Caco-2 (cell line): ENCODE measurements around the gene ITPR1. TPM values are rescaled to one million over a fixed set of nuclear protein-coding genes. Genes with fewer than 3 reads are reported as not detected.

Experiments used
- BruUV-seq: library from RNA; stranded (reverse); fragments of 400-500 nt; replicated peaks from 2 replicates; lab custom pipeline; 2021; lab: Mats Ljungman, UMichigan
- CTCF ChIA-PET: fragments of 300-600 bp; sonication (Branson Sonifier 250); formaldehyde crosslinking; loops from one replicate; lab custom pipeline; 2022; ENCODE audit warnings: antibody characterized with exemption; lab: Charles Lee
- POLR2A ChIA-PET: fragments of 300-600 bp; sonication (Branson Sonifier 250); formaldehyde crosslinking; loops from one replicate; lab custom pipeline; 2022; ENCODE audit warnings: antibody characterized with exemption; lab: Charles Lee
- DNase-seq, 2 experiments: peaks; one replicate each; pipeline versions ENCODE4 v3.0.0 to v3.0.0-alpha.2; 2020 to 2022
- H3K27me3 ChIP-seq: replicated peaks from 2 replicates; pipeline ENCODE4 v1.6.0; 2011; ENCODE audit warnings: low read length; ENCODE audit not compliant: control insufficient read depth, insufficient read depth
- H3K36me3 ChIP-seq: 2 replicates; pipeline ENCODE4 v1.5.1; 2011; ENCODE audit warnings: low read length; ENCODE audit not compliant: control insufficient read depth, insufficient read depth
- H3K4me1 ChIP-seq: fragments of 250-450 bp; sonication (Bioruptor Pico); 2 replicates; pipeline ENCODE4 v1.5.1; 2020; ENCODE audit warnings: mild to moderate bottlenecking
- H3K4me3 ChIP-seq: 2 replicates; pipeline ENCODE4 v1.5.1; 2011; ENCODE audit warnings: low read depth, mild to moderate bottlenecking, control low read depth, low read length
- H3K9me3 ChIP-seq: fragments of 250-450 bp; sonication (Bioruptor Pico); 2 replicates; pipeline ENCODE4 v1.5.1; 2020; ENCODE audit warnings: mild to moderate bottlenecking, moderate library complexity
- H3K27ac Mint-ChIP-seq: one replicate; pipeline ENCODE4 v1.8.0; 2022; ENCODE audit warnings: mixed read lengths; ENCODE audit not compliant: unreplicated experiment
- H3K27me3 Mint-ChIP-seq: one replicate; pipeline ENCODE4 v1.8.0; 2022; ENCODE audit warnings: mixed read lengths; ENCODE audit not compliant: insufficient read depth, unreplicated experiment
- H3K36me3 Mint-ChIP-seq: one replicate; pipeline ENCODE4 v1.8.0; 2022; ENCODE audit warnings: mild to moderate bottlenecking, mixed read lengths; ENCODE audit not compliant: insufficient read depth, unreplicated experiment
- H3K4me1 Mint-ChIP-seq: one replicate; pipeline ENCODE4 v1.8.0; 2022; ENCODE audit warnings: low read depth, mixed read lengths; ENCODE audit not compliant: unreplicated experiment
- H3K4me3 Mint-ChIP-seq: one replicate; pipeline ENCODE4 v1.8.0; 2022; ENCODE audit warnings: mild to moderate bottlenecking, moderate library complexity, mixed read lengths; ENCODE audit not compliant: unreplicated experiment
- H3K9me3 Mint-ChIP-seq: one replicate; pipeline ENCODE4 v1.8.0; 2022; ENCODE audit warnings: mixed read lengths; ENCODE audit not compliant: unreplicated experiment
- intact Hi-C: fragments of 100-400 bp; cut with micrococcal nuclease; formaldehyde crosslinking; loops from one replicate; pipeline ENCODE4 v1.10.0; 2022; ENCODE audit not compliant: unreplicated experiment
- total RNA-seq: library from RNA; stranded (reverse); gene quantifications from 2 replicates; pipeline ENCODE4 v1.2.3, GENCODE V29; 2022
- TF ChIP-seq, protein P1 (sequence below), 2 experiments: fragments of 200-600 bp in 1 of 2; IDR thresholded peaks; 1 replicate in 1 of 2; 2 replicates in 1 of 2; pipeline versions ENCODE4 v1.5.1 to v1.8.0; 2011 to 2022; ENCODE audit warnings: antibody characterized with exemption in 1 of 2, control low read depth in 1 of 2, inconsistent platforms in 1 of 2, low read depth in 1 of 2, low read length in 1 of 2, mild to moderate bottlenecking in 1 of 2, moderate library complexity in 1 of 2; ENCODE audit not compliant: insufficient read depth in 1 of 2, severe bottlenecking in 1 of 2, unreplicated experiment in 1 of 2

The ITPR1 gene
- total RNA-seq, 1 experiment from 2014 or later, result 10.4 TPM

DNA sequence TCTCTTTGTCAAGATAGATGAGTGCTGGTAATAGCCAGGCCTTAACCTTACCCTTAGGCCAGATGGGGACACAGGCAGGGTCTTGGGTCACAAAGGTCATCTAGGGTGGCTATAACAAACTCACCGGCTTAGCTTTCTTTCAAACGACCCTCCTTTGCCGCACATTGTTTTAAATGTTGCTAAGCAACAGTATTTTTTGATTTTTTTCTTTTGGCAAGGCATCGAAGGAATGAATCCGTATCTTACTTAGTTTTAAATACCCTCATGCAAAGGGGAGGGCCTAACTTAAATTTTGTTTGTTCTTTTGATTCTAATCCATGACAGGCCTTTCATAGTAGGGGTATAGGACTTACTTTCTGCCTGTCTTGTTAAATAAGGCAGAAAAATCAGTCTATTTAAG lies 35.2 kb downstream of the ITPR1 start:
- CTCF ChIA-PET, result no interaction called here
- TF ChIP-seq, protein P1, sequence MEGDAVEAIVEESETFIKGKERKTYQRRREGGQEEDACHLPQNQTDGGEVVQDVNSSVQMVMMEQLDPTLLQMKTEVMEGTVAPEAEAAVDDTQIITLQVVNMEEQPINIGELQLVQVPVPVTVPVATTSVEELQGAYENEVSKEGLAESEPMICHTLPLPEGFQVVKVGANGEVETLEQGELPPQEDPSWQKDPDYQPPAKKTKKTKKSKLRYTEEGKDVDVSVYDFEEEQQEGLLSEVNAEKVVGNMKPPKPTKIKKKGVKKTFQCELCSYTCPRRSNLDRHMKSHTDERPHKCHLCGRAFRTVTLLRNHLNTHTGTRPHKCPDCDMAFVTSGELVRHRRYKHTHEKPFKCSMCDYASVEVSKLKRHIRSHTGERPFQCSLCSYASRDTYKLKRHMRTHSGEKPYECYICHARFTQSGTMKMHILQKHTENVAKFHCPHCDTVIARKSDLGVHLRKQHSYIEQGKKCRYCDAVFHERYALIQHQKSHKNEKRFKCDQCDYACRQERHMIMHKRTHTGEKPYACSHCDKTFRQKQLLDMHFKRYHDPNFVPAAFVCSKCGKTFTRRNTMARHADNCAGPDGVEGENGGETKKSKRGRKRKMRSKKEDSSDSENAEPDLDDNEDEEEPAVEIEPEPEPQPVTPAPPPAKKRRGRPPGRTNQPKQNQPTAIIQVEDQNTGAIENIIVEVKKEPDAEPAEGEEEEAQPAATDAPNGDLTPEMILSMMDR (IDR thresholded peaks at IDR 0.05; ENCODE audit: insufficient read depth in 1 of 2, low read depth in 1 of 2, low read length in 1 of 2, severe bottlenecking in 1 of 2, unreplicated experiment in 1 of 2), result no peak
- H3K27ac Mint-ChIP-seq, result no peak overlapping the region
- Histone ChIP-seq H3K4me3 (no peak overlapping the region), H3K27me3 (no peaks in the 10 kb centered on the region), H3K36me3 (no peaks in the 10 kb centered on the region), H3K4me1 (peaks cover under 1% of the 10 kb centered on the region), H3K9me3 (no peaks in the 10 kb centered on the region)
- no peaks in the 10 kb centered on the region for H3K4me1 Mint-ChIP-seq
- no peak overlapping the region for H3K4me3 Mint-ChIP-seq
- no peaks in the 10 kb centered on the region for H3K9me3 Mint-ChIP-seq
- H3K27me3 Mint-ChIP-seq, result no peaks in the 10 kb centered on the region
- BruUV-seq, result no TSS peak
- DNase-seq, result no peak
- H3K36me3 Mint-ChIP-seq, result no peaks in the 10 kb centered on the region
- intact Hi-C loops, result no loop called here
- POLR2A ChIA-PET, result no interaction called here

DNA sequence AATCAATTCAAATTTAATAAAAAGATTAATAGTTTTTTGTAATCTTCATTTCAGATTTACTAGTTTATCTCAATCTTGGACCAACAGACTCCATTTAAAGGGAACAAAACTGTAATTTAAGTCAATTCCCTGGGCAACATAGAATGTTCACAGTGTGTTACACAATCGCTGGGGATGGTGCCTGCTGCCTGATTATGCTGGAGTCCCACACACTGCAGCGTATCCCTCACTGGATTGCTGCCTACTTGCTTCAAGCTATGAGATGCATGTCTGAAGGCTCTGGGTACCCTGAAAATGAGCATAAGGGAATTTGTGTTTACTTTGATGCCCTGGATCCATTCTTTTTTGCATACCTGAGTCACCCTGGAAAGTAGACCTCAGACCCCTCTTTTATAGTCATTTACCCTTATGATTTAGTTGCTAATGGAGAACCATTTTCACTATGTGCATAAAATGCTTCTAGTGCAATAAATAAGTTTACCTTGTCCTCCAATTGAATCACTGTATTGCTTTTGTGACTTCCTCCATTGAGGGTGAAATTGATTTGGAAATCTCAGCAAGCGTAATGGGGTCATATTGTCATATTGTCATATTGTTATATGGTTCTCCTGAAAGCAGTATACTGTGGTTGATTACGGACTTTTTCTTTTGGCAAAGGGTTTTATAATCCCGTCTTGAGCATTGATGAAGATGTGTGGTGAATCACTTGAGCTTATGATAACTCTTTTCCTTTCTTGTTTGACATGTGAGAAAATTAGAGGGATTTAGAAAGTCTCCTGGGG lies 35.9 kb downstream of the ITPR1 start:
- Histone ChIP-seq H3K4me3 (no peak overlapping the region), H3K27me3 (no peaks in the 10 kb centered on the region), H3K36me3 (no peaks in the 10 kb centered on the region), H3K4me1 (peaks cover 8% of the 10 kb centered on the region), H3K9me3 (no peaks in the 10 kb centered on the region)
- no peak for DNase-seq
- Mint-ChIP-seq H3K36me3 (no peaks in the 10 kb centered on the region), H3K27ac (no peak overlapping the region), H3K4me3 (no peak overlapping the region), H3K27me3 (no peaks in the 10 kb centered on the region), H3K9me3 (no peaks in the 10 kb centered on the region), H3K4me1 (no peaks in the 10 kb centered on the region)
- intact Hi-C loops, result no loop called here
- POLR2A ChIA-PET, result no interaction called here
- TF ChIP-seq, protein P1 (IDR thresholded peaks at IDR 0.05; ENCODE audit: insufficient read depth in 1 of 2, low read depth in 1 of 2, low read length in 1 of 2, severe bottlenecking in 1 of 2, unreplicated experiment in 1 of 2), result no peak
- CTCF ChIA-PET, result no interaction called here
- BruUV-seq, result no TSS peak

- Histone ChIP-seq H3K27me3 (no peaks in the 10 kb centered on the region), H3K4me1 (peaks cover 8% of the 10 kb centered on the region), H3K4me3 (no peak overlapping the region), H3K9me3 (no peaks in the 10 kb centered on the region), H3K36me3 (no peaks in the 10 kb centered on the region)
- Mint-ChIP-seq H3K27ac (no peak overlapping the region), H3K9me3 (no peaks in the 10 kb centered on the region), H3K36me3 (no peaks in the 10 kb centered on the region), H3K27me3 (no peaks in the 10 kb centered on the region), H3K4me3 (no peak overlapping the region), H3K4me1 (no peaks in the 10 kb centered on the region)
- ChIA-PET CTCF (no interaction called here), POLR2A (no interaction called here)
- intact Hi-C loops, result no loop called here
- no TSS peak for BruUV-seq
- DNase-seq, result no peak
- TF ChIP-seq, protein P1 (IDR thresholded peaks at IDR 0.05; ENCODE audit: insufficient read depth in 1 of 2, low read depth in 1 of 2, low read length in 1 of 2, severe bottlenecking in 1 of 2, unreplicated experiment in 1 of 2), result no peak
Measured at GRCh38 chr3:4529876-4530588, 36.9 kb downstream of the ITPR1 start.
